Measurements from ENCODE around the gene ASB13.

DNA sequence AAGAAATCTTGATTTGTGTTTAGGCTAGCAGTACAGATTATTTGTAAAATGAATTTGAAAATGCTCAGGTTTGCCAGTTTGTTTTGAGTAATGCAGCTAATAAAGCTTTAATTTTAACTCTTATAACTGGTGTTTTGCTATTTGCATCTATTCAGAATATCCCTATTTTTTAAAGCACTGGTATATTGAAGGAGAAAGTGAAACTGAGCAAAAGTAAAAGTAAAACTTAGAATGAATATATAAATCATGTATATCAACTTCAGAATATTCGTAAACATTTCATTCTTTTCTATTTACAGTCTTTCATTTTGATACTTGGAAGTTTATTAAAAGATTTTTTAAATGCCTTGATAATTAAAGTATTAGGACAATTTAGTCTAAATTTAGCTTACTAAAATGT is 44.5 kb upstream of the ASB13 start:
- TF ChIP-seq POLR2A (IDR thresholded peaks at IDR 0.05; ENCODE audit: low read length): no peak
- TF ChIP-seq GATA1 (IDR thresholded peaks at IDR 0.05; ENCODE audit: low read depth, low read length): no peak

All from erythroblast (primary cell).